ENCODE data around the gene CRYBB1. TPM values are rescaled to one million over a fixed set of nuclear protein-coding genes. Genes with fewer than 3 reads are reported as not detected.

CRYBB1 gene
- total RNA-seq, 1 donor from 2014 or later = not detected

DNA sequence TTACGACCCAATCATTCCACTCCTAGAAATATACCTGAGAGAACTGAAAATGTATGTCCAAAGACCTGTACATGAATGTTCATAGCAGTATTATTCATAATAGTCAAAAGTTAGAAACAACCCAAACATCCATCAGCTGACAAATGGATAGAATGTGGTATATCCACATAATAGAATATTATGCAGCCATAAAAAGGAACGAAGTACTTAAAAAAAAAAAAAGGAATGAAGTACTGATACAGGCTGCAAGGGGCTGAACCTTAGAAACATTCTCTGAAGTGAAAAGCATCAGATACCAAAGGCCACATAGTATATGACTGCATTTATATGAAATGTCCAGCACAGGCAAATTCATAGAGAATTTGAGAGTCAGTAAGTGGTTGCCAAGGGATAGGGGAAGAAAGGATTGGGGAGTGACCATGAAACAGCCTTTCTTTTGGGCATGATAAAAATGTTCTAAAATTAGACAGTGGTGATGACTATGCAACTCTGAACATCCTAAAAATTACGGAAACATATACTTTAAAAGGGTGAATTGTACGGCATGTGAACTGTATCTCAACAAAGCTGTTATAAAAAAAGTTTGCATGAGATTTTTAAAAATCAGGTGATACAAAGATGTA lies 29.7 kb downstream of the CRYBB1 start:
- ChIA-PET POLR2A (interaction anchor here (1.2 to 1.6 kb wide), 2 partner anchors 53 to 75 kb away, joined by 4 to 5 read pairs; partner anchors contain the start of gene TFIP11), CTCF (no interaction called here)
- peak overlapping the region; percentile 86 for H3K4me3 Mint-ChIP-seq
- TF ChIP-seq, protein P1, sequence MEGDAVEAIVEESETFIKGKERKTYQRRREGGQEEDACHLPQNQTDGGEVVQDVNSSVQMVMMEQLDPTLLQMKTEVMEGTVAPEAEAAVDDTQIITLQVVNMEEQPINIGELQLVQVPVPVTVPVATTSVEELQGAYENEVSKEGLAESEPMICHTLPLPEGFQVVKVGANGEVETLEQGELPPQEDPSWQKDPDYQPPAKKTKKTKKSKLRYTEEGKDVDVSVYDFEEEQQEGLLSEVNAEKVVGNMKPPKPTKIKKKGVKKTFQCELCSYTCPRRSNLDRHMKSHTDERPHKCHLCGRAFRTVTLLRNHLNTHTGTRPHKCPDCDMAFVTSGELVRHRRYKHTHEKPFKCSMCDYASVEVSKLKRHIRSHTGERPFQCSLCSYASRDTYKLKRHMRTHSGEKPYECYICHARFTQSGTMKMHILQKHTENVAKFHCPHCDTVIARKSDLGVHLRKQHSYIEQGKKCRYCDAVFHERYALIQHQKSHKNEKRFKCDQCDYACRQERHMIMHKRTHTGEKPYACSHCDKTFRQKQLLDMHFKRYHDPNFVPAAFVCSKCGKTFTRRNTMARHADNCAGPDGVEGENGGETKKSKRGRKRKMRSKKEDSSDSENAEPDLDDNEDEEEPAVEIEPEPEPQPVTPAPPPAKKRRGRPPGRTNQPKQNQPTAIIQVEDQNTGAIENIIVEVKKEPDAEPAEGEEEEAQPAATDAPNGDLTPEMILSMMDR (IDR thresholded peaks at IDR 0.05) = no peak
- no peaks in the 10 kb centered on the region for H3K27me3 Mint-ChIP-seq
- no peaks in the 10 kb centered on the region for H3K9me3 Mint-ChIP-seq
- intact Hi-C loops (cut with micrococcal nuclease) = loop anchor here (5.0 kb wide), 1 partner anchor 106 kb away; the partner anchor contains the start of genes HPS4 and SRRD
- DNase-seq (no peak), ATAC-seq (ENCODE audit: low read depth) (no peak)
- H3K4me1 Mint-ChIP-seq = peaks cover 43% of the 10 kb centered on the region
- peaks cover 1% of the 10 kb centered on the region for H3K36me3 Mint-ChIP-seq (ENCODE audit: low read depth)
- peak overlapping the region; percentile 46 for H3K27ac Mint-ChIP-seq

DNA sequence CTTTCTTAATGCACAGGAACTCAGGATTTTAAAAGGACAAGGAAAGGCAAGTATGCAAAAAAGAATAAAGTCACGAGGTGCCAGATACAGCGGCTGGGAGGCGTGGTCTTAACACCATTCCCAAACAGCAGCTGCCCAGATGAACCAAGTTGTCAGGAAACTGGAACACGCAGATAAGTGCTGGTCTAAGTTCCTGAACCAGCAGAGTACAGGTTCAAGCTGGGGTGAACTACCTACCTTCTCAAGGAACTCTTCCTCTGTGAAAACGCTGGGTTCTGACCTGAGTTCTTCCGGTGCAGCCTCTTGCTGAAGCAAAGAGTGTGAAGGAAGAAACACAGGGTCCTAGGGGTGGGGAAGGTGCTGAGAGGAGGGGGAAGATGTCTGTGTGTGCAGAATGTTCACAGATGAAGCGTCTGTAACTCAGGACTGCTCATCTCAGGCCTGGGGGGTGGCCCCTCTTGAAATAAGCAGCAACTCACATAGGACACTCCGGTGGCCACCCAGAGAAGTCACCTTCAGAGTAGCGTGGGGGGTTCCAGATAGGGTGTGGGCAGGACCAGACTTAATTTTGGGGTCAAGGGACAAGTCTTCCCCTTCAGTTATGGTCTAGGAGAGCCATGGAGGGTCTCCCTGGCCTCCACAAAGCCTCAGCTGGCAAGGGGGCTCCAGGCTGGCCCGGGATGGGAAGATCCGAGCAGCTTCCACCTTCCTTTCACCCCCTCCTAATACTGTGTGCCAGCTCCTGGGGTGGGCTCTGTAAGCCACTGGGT lies 31.1 kb downstream of the CRYBB1 start:
- Mint-ChIP-seq H3K9me3 (no peaks in the 10 kb centered on the region), H3K27ac (peak overlapping the region; percentile 50)
- CTCF ChIA-PET = no interaction called here

DNA sequence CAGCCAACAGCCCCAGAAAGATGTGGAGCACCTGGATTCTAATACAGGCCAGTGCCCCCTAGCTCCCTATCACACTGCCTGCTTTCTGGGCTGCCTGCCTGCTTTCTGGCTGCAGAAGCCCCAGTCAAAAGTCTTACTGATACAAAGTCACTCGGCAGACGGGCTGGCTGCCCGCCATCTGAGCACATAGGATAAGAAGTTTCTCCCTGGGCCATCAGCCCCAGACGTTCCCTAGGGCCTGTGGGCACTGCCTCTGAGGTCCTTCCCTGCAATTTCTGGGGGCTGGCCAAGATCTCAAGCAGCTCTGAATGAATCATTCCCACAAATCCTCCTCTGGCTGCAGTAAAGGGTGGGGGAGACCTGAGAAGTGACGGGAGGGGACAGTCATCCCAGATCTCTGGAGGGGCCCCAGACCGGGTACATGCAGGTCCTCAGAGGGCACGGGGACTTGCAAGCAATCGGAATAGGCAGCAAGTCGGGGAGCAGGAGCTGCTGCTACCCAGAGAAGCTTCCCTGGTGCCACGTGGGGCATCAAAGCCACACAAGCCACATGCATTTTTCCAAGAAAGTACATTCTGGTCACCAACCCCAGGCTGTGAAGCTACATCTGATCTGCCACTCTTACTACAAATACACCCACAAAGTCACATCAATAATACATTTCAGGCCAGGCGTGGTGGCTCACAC lies 32.6 kb downstream of the CRYBB1 start:
- DNase-seq = no peak

More for the DNA sequence above, 31.1 kb downstream of the CRYBB1 start:
- H3K36me3 Mint-ChIP-seq (ENCODE audit: low read depth) = peaks cover 1% of the 10 kb centered on the region
- H3K4me1 Mint-ChIP-seq = peaks cover 32% of the 10 kb centered on the region
- H3K4me3 Mint-ChIP-seq = no peak overlapping the region
- TF ChIP-seq, protein P1 (IDR thresholded peaks at IDR 0.05) = no peak
- ATAC-seq (ENCODE audit: low read depth) (no peak), DNase-seq (no peak)
- intact Hi-C loops (cut with micrococcal nuclease) = loop anchor here (5.0 kb wide), 1 partner anchor 104 kb away; the partner anchor contains the start of genes HPS4 and SRRD
- POLR2A ChIA-PET = interaction anchor here (1.2 to 1.6 kb wide), 2 partner anchors 52 to 74 kb away, joined by 4 to 5 read pairs; partner anchors contain the start of gene TFIP11
- H3K27me3 Mint-ChIP-seq = no peaks in the 10 kb centered on the region

DNA sequence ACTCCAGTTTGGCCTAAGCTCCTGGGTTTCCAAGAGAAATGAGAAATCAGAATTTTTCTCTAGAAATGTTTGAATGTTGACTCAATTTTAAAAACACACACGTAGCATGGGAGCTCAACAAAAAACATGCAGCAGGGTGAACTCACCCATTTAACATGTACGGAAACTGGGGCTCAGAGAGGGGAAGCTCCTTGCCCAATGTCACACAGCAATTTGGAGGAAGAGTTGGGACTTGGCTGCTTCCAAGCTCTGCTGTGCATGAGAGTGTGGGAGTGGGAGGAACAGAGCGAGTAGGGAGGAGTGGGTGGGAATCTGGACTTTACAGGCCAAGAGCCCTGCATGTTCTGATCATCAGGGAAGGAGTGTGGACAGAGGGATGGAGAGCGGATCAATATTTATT lies 33.8 kb downstream of the CRYBB1 start:
- ChIA-PET POLR2A (no interaction called here), CTCF (no interaction called here)
- intact Hi-C loops (cut with micrococcal nuclease) = no loop called here
- ATAC-seq (ENCODE audit: low read depth) = no peak
- Mint-ChIP-seq H3K36me3 (ENCODE audit: low read depth) (peaks cover 1% of the 10 kb centered on the region), H3K27ac (no peak overlapping the region), H3K9me3 (no peaks in the 10 kb centered on the region), H3K27me3 (no peaks in the 10 kb centered on the region), H3K4me3 (no peak overlapping the region), H3K4me1 (peaks cover 42% of the 10 kb centered on the region)
- TF ChIP-seq, protein P1 (IDR thresholded peaks at IDR 0.05) = no peak
- no peak for DNase-seq

More for the DNA sequence above, 32.6 kb downstream of the CRYBB1 start:
- H3K4me3 Mint-ChIP-seq = no peak overlapping the region
- H3K27me3 Mint-ChIP-seq = no peaks in the 10 kb centered on the region
- H3K4me1 Mint-ChIP-seq = peaks cover 36% of the 10 kb centered on the region
- TF ChIP-seq, protein P1 (IDR thresholded peaks at IDR 0.05) = no peak
- no peaks in the 10 kb centered on the region for H3K9me3 Mint-ChIP-seq
- POLR2A ChIA-PET = no interaction called here
- ATAC-seq (ENCODE audit: low read depth) = no peak
- CTCF ChIA-PET = interaction anchor here (0.6 kb wide), 1 partner anchor 73 kb away, joined by 7 read pairs; no protein-coding TSS in a partner anchor
- intact Hi-C loops (cut with micrococcal nuclease) = loop anchor here (5.0 kb wide), 1 partner anchor 103 kb away; the partner anchor contains the start of genes HPS4 and SRRD
- no peak overlapping the region for H3K27ac Mint-ChIP-seq
- H3K36me3 Mint-ChIP-seq (ENCODE audit: low read depth) = peaks cover 1% of the 10 kb centered on the region
